ENCODE data around the gene HPCAL1.

The HPCAL1 gene

DNA sequence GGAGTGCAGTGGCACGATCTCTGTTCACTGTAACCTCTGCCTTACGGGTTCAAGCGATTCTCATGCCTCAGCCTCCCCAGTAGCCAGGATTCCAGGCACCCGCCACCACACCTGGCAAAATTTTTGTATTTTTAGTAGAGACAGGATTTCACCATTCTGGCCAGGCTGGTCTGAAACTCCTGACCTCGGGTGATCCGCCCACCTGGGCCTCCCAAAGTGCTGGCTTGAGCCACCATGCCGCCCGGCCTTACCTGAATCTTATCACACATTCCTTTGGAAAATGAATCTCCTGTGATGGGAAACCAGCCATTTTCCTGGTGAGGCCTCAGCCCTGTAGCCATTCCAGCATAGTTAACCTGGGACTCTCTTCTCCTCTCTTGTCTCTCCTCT is 57.8 kb downstream of the HPCAL1 start:
- H3K4me3 ChIP-seq (replicated peaks in 1 of 2; ENCODE audit: low read depth in 2 of 2, low read length in 2 of 2), result no peak overlapping the region
- no peak for DNase-seq (ENCODE audit: low read depth in 2 of 2)
- TF ChIP-seq, protein P1, sequence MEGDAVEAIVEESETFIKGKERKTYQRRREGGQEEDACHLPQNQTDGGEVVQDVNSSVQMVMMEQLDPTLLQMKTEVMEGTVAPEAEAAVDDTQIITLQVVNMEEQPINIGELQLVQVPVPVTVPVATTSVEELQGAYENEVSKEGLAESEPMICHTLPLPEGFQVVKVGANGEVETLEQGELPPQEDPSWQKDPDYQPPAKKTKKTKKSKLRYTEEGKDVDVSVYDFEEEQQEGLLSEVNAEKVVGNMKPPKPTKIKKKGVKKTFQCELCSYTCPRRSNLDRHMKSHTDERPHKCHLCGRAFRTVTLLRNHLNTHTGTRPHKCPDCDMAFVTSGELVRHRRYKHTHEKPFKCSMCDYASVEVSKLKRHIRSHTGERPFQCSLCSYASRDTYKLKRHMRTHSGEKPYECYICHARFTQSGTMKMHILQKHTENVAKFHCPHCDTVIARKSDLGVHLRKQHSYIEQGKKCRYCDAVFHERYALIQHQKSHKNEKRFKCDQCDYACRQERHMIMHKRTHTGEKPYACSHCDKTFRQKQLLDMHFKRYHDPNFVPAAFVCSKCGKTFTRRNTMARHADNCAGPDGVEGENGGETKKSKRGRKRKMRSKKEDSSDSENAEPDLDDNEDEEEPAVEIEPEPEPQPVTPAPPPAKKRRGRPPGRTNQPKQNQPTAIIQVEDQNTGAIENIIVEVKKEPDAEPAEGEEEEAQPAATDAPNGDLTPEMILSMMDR (IDR thresholded peaks at IDR 0.05; ENCODE audit: low read depth, low read length), result no peak

- H3K4me3 ChIP-seq (replicated peaks in 1 of 2; ENCODE audit: low read depth in 2 of 2, low read length in 2 of 2), result no peak overlapping the region
- DNase-seq (ENCODE audit: low read depth in 2 of 2), result peak in 1 of 2 donors; percentile 48
- TF ChIP-seq, protein P1 (IDR thresholded peaks at IDR 0.05; ENCODE audit: low read depth, low read length), result no peak
Measured at GRCh38 chr2:10360850-10361588, 58.3 kb downstream of the HPCAL1 start.

GRCh38 chr2:10362096-10362897 is 59.6 kb downstream of the HPCAL1 start:
- no peak overlapping the region for H3K4me3 ChIP-seq (replicated peaks in 1 of 2; ENCODE audit: low read depth in 2 of 2, low read length in 2 of 2)
- no peak for DNase-seq (ENCODE audit: low read depth in 2 of 2)
- TF ChIP-seq, protein P1 (IDR thresholded peaks at IDR 0.05; ENCODE audit: low read depth, low read length), result no peak

- DNase-seq (ENCODE audit: low read depth in 2 of 2), result no peak
- H3K4me3 ChIP-seq (replicated peaks in 1 of 2; ENCODE audit: low read depth in 2 of 2, low read length in 2 of 2), result no peak overlapping the region
- TF ChIP-seq, protein P1 (IDR thresholded peaks at IDR 0.05; ENCODE audit: low read depth, low read length), result no peak
Measured at GRCh38 chr2:10362898-10363454, 60.3 kb downstream of the HPCAL1 start.

- no peak overlapping the region for H3K4me3 ChIP-seq (replicated peaks in 1 of 2; ENCODE audit: low read depth in 2 of 2, low read length in 2 of 2)
- TF ChIP-seq, protein P1 (IDR thresholded peaks at IDR 0.05; ENCODE audit: low read depth, low read length), result no peak
Measured at GRCh38 chr2:10363861-10364610, 61.3 kb downstream of the HPCAL1 start.

DNA sequence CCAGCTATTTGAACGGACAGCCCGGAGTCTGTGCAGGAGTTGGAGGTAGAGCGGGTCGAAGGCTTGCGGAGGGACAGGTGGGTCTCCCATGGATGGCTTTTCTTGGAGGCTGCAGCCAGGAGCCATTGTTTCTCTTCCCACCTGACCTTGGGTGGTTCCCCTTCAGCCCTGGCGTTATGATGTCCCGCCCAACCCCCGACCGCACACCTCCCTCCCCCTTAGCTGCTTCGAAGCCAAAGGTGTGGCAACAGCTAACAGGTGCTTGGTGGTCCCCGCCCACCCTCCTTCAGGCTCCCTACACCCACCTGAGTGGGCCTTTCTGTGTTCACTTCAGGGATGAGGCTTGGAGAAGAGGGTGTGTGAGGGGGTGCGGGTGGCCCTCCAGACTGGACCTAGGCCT is 62.7 kb downstream of the HPCAL1 start:
- TF ChIP-seq, protein P1 (IDR thresholded peaks at IDR 0.05; ENCODE audit: low read depth, low read length), result no peak
- DNase-seq (ENCODE audit: low read depth in 2 of 2), result no peak
- H3K4me3 ChIP-seq (replicated peaks in 1 of 2; ENCODE audit: low read depth in 2 of 2, low read length in 2 of 2), result no peak overlapping the region

More at GRCh38 chr2:10363861-10364610, 61.3 kb downstream of the HPCAL1 start:
- DNase-seq (ENCODE audit: low read depth in 2 of 2), result no peak
